Endothelial cell of umbilical vein (primary cell): Measurements from ENCODE around the gene HECTD1. TPM values are rescaled to one million over a fixed set of nuclear protein-coding genes. Genes with fewer than 3 reads are reported as not detected.

Experiments
- BruUV-seq: library from RNA; stranded (reverse); fragments of 400-500 nt; replicated peaks from 2 replicates; lab custom pipeline; 2021; lab: Mats Ljungman, UMichigan
- CTCF ChIA-PET: fragments of 300-600, 350-600 bp; sonication (Branson Sonifier 250); formaldehyde crosslinking; loops from one replicate; lab custom pipeline; 2021; ENCODE audit warnings: antibody characterized with exemption, inconsistent platforms; lab: Charles Lee
- POLR2A ChIA-PET: fragments of 300-600, 350-600 bp; sonication (Branson Sonifier 250); formaldehyde crosslinking; loops from one replicate; lab custom pipeline; 2021; ENCODE audit warnings: antibody characterized with exemption, inconsistent platforms; lab: Charles Lee
- DNase-seq: peaks from one replicate; pipeline ENCODE4 v3.0.0-alpha.2; 2011; ENCODE audit warnings: low read depth, low spot score
- FAIRE-seq: peaks from 2 replicates; lab custom pipeline; 2011; peaks lifted over from hg19 to GRCh38; lab: Jason Lieb, UNC
- H2AFZ ChIP-seq: 2 replicates; pipeline ENCODE4 v1.6.0; 2012; ENCODE audit warnings: low read depth, low read length, control low read depth, inconsistent platforms
- H3K27ac ChIP-seq: 2 replicates; pipeline ENCODE4 v1.5.1; 2011; ENCODE audit warnings: low read depth, mild to moderate bottlenecking, control low read depth, low read length, moderate library complexity; ENCODE audit not compliant: insufficient read depth
- H3K27me3 ChIP-seq, 2 experiments: 2 replicates each; pipeline versions ENCODE4 v1.6.0 to v1.6.1; 2011; ENCODE audit warnings: low read length in 2 of 2, mixed read lengths in 1 of 2; ENCODE audit not compliant: control insufficient read depth in 2 of 2, insufficient read depth in 2 of 2
- H3K36me3 ChIP-seq, 2 experiments: 2 replicates in 1 of 2; 3 replicates in 1 of 2; pipeline ENCODE4 v1.5.1; 2011; ENCODE audit warnings: low read length in 2 of 2, mild to moderate bottlenecking in 1 of 2, moderate library complexity in 1 of 2; ENCODE audit not compliant: control insufficient read depth in 2 of 2, insufficient read depth in 2 of 2; ENCODE audit errors: extremely low read depth in 1 of 2
- H3K4me1 ChIP-seq: 3 replicates; pipeline ENCODE4 v1.5.1; 2011; ENCODE audit warnings: mild to moderate bottlenecking, low read length; ENCODE audit not compliant: control insufficient read depth, insufficient read depth; ENCODE audit errors: extremely low read depth
- H3K4me2 ChIP-seq: 2 replicates; pipeline ENCODE4 v1.6.1; 2011; ENCODE audit warnings: low read length, control low read depth, mixed read lengths; ENCODE audit not compliant: insufficient read depth
- H3K4me3 ChIP-seq, 3 experiments: fragments of 200-600 bp in 1 of 3; sonication (generic), shearing (Covaris generic) in 1 of 3; replicated peaks in 1 of 3; 2 replicates each; pipeline ENCODE4 v1.5.1; 2011 to 2016; ENCODE audit warnings: control low read depth in 3 of 3, low read length in 3 of 3, mild to moderate bottlenecking in 2 of 3, inconsistent platforms in 1 of 3, low read depth in 1 of 3, moderate library complexity in 1 of 3; ENCODE audit not compliant: insufficient read depth in 1 of 3
- H3K79me2 ChIP-seq: 2 replicates; pipeline ENCODE4 v1.6.0; 2012; ENCODE audit warnings: low read length, inconsistent platforms; ENCODE audit not compliant: control insufficient read depth, insufficient read depth
- H3K9ac ChIP-seq: replicated peaks from 2 replicates; pipeline ENCODE3; 2011; ENCODE audit warnings: low read length, control low read depth; ENCODE audit not compliant: insufficient read depth; ENCODE audit errors: extremely low read depth
- H3K9me1 ChIP-seq: replicated peaks from 3 replicates; pipeline ENCODE4 v1.6.0; 2011; ENCODE audit warnings: mild to moderate bottlenecking, low read length; ENCODE audit not compliant: control insufficient read depth, insufficient read depth; ENCODE audit errors: extremely low read depth
- H3K9me3 ChIP-seq: replicated peaks from 2 replicates; pipeline ENCODE4 v1.5.1; 2012; ENCODE audit warnings: low read length, inconsistent platforms; ENCODE audit not compliant: control insufficient read depth, insufficient read depth
- H4K20me1 ChIP-seq: replicated peaks from 2 replicates; pipeline ENCODE3; 2011; ENCODE audit warnings: mild to moderate bottlenecking, low read length; ENCODE audit not compliant: control insufficient read depth, insufficient read depth; ENCODE audit errors: extremely low read depth
- CTCF ChIP-seq, 2 donors: IDR thresholded peaks; 1 replicate in 1 of 2; 2 replicates in 1 of 2; pipeline ENCODE4 v1.5.1; 2011; ENCODE audit warnings: low read length in 2 of 2, mild to moderate bottlenecking in 2 of 2, moderate library complexity in 2 of 2, control low read depth in 1 of 2, inconsistent platforms in 1 of 2, low read depth in 1 of 2; ENCODE audit not compliant: insufficient read depth in 1 of 2; ENCODE audit errors: extremely low read depth in 1 of 2
- EZH2 ChIP-seq: IDR thresholded peaks from 2 replicates; pipeline ENCODE4 v1.6.1; 2012; ENCODE audit warnings: borderline replicate concordance, low read depth, mild to moderate bottlenecking, moderate library complexity, low read length, inconsistent platforms; ENCODE audit not compliant: severe bottlenecking
- FOS ChIP-seq: IDR thresholded peaks from 2 replicates; pipeline ENCODE4 v1.6.1; 2011; ENCODE audit warnings: mild to moderate bottlenecking, low read length, moderate library complexity, borderline replicate concordance; ENCODE audit not compliant: insufficient read depth
- GATA2 ChIP-seq: IDR thresholded peaks from 2 replicates; pipeline ENCODE4 v1.7.0; 2011; ENCODE audit warnings: low read depth, mild to moderate bottlenecking, moderate library complexity, mixed read lengths, low read length; ENCODE audit not compliant: insufficient read length, insufficient read depth
- JUN ChIP-seq: IDR thresholded peaks from 2 replicates; pipeline ENCODE4 v1.6.1; 2011; ENCODE audit warnings: borderline replicate concordance, low read depth; ENCODE audit not compliant: insufficient read length, insufficient read depth
- MYC ChIP-seq: IDR thresholded peaks from one replicate; pipeline ENCODE4 v1.6.1; 2011; ENCODE audit warnings: mild to moderate bottlenecking, low read depth, low read length
- POLR2A ChIP-seq: IDR thresholded peaks from 2 replicates; pipeline ENCODE4 v1.6.1; 2012; ENCODE audit warnings: low read depth, mild to moderate bottlenecking, control low read depth, low read length
- POLR2AphosphoS5 ChIP-seq: IDR thresholded peaks from 2 replicates; pipeline ENCODE4 v1.6.1; 2012; ENCODE audit warnings: low read depth, mild to moderate bottlenecking, control low read depth, low read length, moderate library complexity; ENCODE audit not compliant: insufficient read depth
- dilution Hi-C: fragments of 300-500 bp; cut with MboI; formaldehyde crosslinking; loops from one replicate; pipeline ENCODE4 v1.15.0; 2019; ENCODE audit warnings: low sequenced_read_pairs; ENCODE audit not compliant: extremely low pct_ligation_motif_present
- intact Hi-C: fragments of 100-400 bp; cut with micrococcal nuclease; formaldehyde crosslinking; loops from one replicate; pipeline ENCODE4 v1.10.0; 2022
- polyA plus RNA-seq, 4 experiments: library from polyadenylated mRNA; depleted of rRNA in 3 of 4; stranded (reverse) in 3 of 4; unstranded in 1 of 4; fragments of >200 nt; gene quantifications; 2 replicates each; pipeline versions ENCODE4 v1.2.1 to v1.2.3, GENCODE V29; 2011 to 2012; ENCODE audit warnings: missing spikeins in 1 of 4
- total RNA-seq: library from RNA; stranded (reverse); gene quantifications from 2 replicates; pipeline ENCODE4 v1.2.3, GENCODE V29; 2021
- TF ChIP-seq, protein P1 (sequence below): IDR thresholded peaks from 2 replicates; pipeline ENCODE4 v1.6.1; 2011; ENCODE audit not compliant: insufficient read depth, insufficient read length

Gene HECTD1
- total and polyA plus RNA-seq, 2 donors (not counting 3 experiments of a cell fraction or from before 2014, with no cell fraction given) = 67.9 to 181 TPM

GRCh38 chr14:31110872-31111271 is 96.7 kb downstream of the HECTD1 start:
- H3K9me1 ChIP-seq = no peaks in the 10 kb centered on the region
- H2AFZ ChIP-seq = no peak overlapping the region
- ChIA-PET POLR2A (no interaction called here), CTCF (interaction anchor here (1.8 kb wide), 1 partner anchor 244 kb away, joined by 3 read pairs; no protein-coding TSS in a partner anchor)
- H3K9ac ChIP-seq = no peak overlapping the region
- no peaks in the 10 kb centered on the region for H4K20me1 ChIP-seq
- no TSS peak for BruUV-seq
- H3K36me3 ChIP-seq = peaks cover 10 to 22% of the 10 kb centered on the region in 2 experiments
- DNase-seq (no peak), FAIRE-seq (no peak)
- no peak overlapping the region for H3K4me3 ChIP-seq
- H3K27ac ChIP-seq = no peak overlapping the region
- dilution Hi-C loops (no loop called here), intact Hi-C loops (no loop called here)
- no peaks in the 10 kb centered on the region for H3K9me3 ChIP-seq
- no peaks in the 10 kb centered on the region for H3K79me2 ChIP-seq
- H3K27me3 ChIP-seq = no peaks in the 10 kb centered on the region
- H3K4me1 ChIP-seq = no peaks in the 10 kb centered on the region
- H3K4me2 ChIP-seq = no peak overlapping the region
- no peak for TF ChIP-seq POLR2AphosphoS5
- TF ChIP-seq CTCF (IDR thresholded peaks at IDR 0.05; ENCODE audit: extremely low read depth in 1 of 2, insufficient read depth in 1 of 2, low read depth in 1 of 2, low read length in 2 of 2) = no peak
- no peak for TF ChIP-seq JUN
- no peak for TF ChIP-seq POLR2A
- TF ChIP-seq, protein P1, sequence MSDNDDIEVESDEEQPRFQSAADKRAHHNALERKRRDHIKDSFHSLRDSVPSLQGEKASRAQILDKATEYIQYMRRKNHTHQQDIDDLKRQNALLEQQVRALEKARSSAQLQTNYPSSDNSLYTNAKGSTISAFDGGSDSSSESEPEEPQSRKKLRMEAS = no peak
- no peak for TF ChIP-seq MYC
- TF ChIP-seq EZH2 = no peak
- TF ChIP-seq FOS = no peak
- no peak for TF ChIP-seq GATA2
